ENCODE data around the gene C19orf53. TPM values are rescaled to one million over a fixed set of nuclear protein-coding genes. Genes with fewer than 3 reads are reported as not detected.
A peak's percentile ranks its signal among the peaks of the same experiment; 100 is the strongest.
"Not testable (repeated sequence)": the region's sequence is repeated elsewhere in the genome, so short reads cannot be mapped to it uniquely, and the experiment has no call there.

The C19orf53 gene
- 115 TPM for polyA plus RNA-seq (ENCODE audit: insufficient read length)

DNA sequence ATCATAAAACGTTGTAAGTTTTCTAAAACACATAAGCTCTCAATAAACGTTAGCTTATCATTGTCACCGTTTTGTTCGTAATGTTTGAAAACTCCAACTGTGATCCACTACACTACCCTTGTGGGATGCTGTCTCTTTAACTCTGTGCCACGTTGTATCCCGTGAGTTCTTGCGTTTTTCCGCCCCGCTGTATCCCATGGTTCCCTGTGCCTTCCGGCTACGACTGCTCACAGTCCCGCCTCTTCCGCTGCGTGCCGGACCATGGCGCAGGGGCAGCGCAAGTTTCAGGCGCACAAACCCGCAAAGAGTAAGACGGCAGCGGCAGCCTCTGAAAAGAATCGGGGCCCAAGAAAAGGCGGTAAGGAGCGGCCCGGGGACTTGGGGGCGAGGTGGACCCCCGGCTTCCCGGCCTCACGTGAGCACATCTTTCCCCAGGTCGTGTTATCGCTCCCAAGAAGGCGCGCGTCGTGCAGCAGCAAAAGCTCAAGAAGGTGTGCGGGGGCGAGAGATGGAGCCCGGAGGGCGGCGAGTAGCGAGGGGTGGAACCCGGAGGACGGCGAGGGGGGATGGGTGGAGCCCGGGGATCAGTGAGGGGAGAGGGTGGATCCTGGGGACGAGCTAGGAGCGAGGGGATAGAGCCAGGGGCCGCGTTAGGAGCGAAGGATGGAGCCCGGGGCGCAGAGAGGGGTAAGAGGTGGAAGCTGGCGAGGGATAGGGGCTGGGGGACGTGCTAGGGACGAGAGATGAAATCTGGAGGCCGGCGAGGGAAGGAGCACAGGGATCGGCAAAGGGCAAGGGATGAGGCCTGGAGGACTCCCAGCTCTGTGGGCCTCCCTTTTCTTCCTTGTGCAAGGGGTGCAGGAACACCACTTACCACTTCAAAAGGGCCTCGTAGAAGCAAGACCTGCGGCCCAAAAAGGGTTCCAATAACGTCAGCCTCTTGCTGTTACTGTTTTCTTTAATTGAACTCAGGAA lies at the start of gene C19orf53:
Gene C19orf53 (plus strand): TSS at position 240 of the 975 bp plus-strand sequence. CDS start 22 bp downstream, at position 262.
- DNase-seq (ENCODE audit: low read depth) = peak; percentile 94

GRCh38 chr19:13726323-13726722 lies 47.9 kb upstream of the C19orf53 start:
- no peak for DNase-seq (ENCODE audit: low read depth)

DNA sequence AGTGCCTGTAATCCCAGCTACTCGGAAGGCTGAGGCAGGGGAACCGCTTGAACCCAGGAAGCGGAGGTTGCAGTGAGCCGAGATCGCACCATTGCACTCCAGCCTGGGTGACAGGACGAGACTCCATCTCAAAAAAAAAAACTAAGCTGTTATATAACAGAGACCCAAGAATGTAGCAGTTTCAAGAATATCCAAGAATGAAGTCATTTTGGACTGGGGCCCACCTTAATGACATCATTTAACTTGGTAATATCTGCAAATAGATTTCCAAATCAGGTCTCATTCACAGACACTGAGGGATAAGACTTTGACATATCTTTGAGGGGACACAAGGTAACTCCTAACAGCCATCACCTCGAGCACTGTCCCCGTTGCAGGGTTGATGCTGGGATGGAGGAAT lies 46.5 kb upstream of the C19orf53 start:
- DNase-seq (ENCODE audit: low read depth) = no peak

DNA sequence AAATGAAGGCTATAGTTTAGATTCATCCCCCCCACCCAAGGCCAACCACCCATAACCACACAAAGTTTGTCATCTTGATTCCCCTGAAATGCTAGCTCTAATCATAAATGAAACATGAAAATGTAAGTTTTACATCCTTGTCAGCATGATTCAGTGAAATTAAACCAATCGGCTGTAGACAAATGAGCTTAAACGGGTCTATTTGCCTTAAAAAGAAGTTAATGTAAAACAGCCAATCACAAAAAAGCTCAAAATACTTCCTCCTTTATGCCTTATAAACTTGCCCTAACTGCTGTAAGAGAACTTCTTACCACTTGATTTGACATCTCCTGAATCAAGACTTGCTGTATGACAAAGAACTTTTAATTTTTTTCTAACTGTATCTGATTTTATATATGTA lies 44.4 kb upstream of the C19orf53 start:
- DNase-seq (ENCODE audit: low read depth) = no peak

DNA sequence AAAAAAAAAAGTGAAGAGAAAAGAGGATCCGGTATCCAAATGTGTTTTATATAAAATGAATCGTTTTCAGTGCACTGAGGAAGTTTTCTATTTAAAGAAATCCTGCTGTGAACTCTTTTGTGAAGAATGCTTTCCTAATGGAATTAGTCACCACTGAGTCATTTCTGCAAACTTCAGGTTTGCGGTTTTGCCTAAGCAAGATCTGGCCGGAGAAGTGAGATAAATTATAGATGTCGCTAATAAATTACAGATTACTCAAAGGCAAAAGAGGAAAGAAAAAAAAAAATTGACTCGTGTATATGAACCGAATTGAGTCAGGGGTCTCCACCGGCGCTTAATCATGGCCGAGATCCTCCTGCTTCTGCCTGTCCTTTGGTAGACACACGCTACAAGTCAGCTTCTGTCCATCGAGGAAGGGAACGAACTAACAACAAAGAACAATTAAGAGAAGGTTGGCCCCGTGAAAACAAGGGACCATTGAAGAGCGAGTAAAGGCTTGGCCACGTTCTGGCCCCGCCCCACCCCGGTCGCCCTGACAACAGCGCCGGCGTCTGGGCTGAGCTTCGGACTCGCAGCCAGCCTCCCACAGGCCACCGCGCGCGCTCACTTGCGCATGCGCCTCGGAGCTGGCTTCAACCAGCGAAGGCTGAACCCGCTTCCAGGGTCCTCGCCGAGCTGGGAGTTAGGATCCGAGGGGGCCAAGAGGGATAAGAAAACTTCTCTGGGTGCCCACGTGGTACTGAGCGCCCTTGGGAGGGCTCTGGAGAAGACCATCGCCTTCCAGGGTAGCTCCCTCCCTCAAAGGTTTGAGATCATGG lies 42.9 kb upstream of the C19orf53 start:
- peak; percentile 77 for DNase-seq (ENCODE audit: low read depth)

DNA sequence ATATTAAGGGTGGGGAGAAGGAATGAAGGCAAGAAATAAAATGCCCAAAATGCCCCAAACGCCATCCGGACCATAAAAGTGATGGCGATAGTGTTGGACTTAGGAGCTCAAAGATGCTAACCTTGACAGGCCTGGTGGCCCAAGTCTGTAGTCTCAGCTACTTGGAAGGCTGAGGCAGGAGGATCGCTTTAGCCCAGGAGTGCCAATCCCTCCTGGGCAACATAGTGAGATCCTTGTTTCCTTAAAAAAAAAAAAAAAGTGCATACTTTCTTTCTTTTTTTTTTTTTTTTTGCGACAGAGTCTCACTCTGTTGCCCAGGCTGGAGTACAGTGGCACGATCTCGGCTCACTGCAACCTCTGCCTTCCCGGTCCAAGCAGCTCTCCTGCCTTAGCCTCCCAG lies 41.9 kb upstream of the C19orf53 start:
- DNase-seq (ENCODE audit: low read depth) = no peak

GRCh38 chr19:13734751-13735150 lies 39.5 kb upstream of the C19orf53 start:
- no peak for DNase-seq (ENCODE audit: low read depth)

- DNase-seq (ENCODE audit: low read depth) = no peak
These were observed 36.2 kb upstream of the C19orf53 start for GRCh38 chr19:13738073-13738472.

DNA sequence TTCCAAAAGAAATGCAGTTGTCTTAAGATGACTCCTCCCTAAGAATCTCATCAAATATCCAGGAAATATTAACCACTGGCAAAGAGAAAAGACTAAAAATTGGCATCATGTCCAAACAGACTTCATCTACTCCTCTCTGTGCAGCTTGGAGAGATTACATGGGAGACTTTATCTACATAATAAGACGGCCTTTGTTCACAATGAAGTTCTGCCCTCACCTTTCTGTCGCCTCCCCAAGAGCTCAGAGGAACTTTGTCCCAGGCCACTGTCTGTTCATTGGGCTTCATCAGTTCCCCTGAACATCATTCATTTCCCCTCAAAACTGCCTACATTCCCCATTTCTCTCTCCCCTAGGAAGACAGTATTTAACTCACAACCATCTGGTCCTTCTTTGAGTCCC lies 32.4 kb upstream of the C19orf53 start:
- no peak for DNase-seq (ENCODE audit: low read depth)

DNA sequence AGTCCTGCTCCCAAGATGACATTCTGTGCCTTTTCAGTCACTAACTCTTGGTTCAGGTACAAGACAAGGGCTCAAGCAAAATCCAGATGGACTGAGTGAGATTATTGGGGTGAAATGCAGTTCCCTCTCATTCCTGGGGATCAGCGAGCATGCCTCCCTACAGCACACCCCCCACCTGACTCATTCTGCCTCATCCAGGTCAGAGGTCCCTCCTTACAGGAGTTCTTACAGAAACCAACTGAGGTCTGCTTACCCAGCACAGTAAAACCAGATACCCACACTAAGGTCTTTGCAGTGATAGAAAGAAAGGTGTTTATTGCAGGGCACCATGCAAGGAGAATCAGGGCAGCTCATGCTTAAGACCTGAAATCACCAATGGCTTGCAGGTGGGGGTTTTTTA lies 31.5 kb upstream of the C19orf53 start:
- DNase-seq (ENCODE audit: low read depth) = no peak

GRCh38 chr19:13744174-13744573 lies 30.1 kb upstream of the C19orf53 start:
- no peak for DNase-seq (ENCODE audit: low read depth)

DNA sequence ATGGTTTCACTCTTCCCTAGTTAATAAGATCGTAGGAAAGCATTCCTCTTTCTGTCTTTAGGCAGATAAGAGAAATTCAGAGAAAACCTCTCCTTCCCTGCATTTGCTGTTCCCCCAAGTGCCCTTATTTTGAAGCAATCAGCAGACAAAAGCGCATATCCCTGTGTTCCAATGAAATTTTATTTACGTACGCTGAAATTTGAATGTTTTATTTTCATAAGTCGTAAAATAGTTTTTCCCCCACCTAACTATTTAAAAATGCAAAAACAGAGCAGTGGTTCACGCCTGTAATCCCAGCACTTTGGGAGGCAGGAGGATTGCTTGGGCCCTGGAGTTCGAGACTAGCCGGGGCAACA lies 27.2 kb upstream of the C19orf53 start:
- no peak for DNase-seq (ENCODE audit: low read depth)

GRCh38 chr19:13748169-13748828 lies 26.0 kb upstream of the C19orf53 start:
- DNase-seq (ENCODE audit: low read depth) = no peak

- no peak for DNase-seq (ENCODE audit: low read depth)
These were observed 22.8 kb upstream of the C19orf53 start for GRCh38 chr19:13751436-13751835.

DNA sequence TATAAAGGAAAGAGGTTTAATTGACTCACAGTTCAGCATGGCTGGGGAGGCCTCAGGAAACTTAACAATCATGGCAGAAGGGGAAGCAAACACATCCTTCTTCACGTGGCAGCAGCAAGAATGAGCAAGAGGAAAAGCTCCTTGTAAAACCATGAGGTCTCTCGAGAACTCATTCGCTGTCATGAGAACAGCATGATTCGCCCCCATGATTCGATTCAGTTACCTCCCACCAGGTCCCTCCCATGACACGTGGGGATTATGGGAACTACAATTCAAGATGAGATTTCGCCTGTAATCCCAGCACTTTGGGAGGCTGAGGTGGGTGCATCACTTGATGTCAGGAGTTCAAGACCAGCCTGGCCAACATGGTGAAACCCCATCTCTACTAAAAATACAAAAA lies 20.6 kb upstream of the C19orf53 start:
- not testable (repeated sequence) for DNase-seq (ENCODE audit: low read depth)

DNA sequence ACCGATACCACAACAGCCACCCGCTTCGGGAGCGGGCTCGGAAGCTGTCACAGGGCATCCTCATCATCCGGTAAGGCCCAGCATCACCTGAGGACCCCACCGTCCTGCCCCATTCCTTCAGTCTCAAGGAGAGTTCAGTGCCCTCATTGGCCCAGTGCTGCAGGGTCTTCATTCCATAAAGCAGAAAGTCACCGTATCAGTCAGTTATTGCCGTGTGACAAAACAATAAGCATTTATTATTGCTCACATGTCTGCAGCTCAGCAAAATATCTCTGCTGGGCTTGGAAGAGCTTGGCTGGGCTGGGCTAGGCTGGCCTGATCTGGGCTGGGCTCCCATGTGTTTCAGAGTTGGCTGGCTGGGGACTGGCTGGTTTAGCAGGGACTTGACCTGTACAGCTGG lies 18.0 kb upstream of the C19orf53 start:
- no peak for DNase-seq (ENCODE audit: low read depth)

DNA sequence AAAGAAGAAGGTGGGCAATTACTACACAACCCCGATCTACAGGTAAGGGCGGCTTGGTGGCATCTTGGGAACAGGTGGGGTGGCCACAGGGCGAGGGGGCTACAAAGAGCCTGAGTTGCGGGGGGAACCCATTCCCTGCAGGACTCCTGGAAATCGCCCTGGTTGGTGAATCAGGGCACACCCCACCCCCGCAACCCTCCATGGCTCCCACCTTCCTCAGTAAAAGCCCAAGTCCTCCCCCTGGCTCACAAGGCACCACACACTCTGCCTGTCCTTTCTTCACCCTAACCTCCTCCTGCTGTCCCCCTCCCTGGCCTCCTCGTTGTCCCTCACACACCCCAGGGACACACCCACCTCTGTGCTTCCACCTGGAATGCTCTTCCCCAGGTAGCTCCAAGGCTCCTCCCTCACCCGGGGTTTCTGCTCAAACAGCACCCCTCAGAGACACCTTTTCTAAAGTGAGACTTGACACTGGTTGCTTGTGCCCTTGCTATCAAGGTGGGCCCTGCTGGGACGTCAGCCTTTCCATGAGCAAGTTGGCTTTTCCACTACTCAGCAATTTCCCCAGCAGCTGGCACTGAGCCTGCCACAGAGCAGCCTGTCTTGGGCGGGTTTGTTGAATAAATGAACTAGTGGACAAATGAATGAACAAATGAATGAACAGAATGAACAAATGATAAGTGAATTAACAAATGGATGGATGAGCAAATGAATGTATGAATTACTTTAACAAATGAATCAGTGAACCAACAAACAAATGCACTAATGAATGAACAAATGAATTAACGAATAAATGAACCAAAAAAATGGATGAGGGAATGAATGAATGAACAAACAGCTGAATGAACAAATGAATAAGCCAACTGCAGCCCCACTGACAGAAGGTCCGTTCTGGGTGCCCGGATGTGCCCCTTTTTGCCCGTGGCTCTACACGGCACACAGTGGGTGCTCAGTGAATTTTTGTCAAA lies 16.2 kb upstream of the C19orf53 start:
- DNase-seq (ENCODE audit: low read depth) = no peak

GRCh38 chr19:13758795-13759194 lies 15.5 kb upstream of the C19orf53 start:
- no peak for DNase-seq (ENCODE audit: low read depth)

GRCh38 chr19:13761423-13761822 lies 12.8 kb upstream of the C19orf53 start:
- DNase-seq (ENCODE audit: low read depth) = no peak

DNA sequence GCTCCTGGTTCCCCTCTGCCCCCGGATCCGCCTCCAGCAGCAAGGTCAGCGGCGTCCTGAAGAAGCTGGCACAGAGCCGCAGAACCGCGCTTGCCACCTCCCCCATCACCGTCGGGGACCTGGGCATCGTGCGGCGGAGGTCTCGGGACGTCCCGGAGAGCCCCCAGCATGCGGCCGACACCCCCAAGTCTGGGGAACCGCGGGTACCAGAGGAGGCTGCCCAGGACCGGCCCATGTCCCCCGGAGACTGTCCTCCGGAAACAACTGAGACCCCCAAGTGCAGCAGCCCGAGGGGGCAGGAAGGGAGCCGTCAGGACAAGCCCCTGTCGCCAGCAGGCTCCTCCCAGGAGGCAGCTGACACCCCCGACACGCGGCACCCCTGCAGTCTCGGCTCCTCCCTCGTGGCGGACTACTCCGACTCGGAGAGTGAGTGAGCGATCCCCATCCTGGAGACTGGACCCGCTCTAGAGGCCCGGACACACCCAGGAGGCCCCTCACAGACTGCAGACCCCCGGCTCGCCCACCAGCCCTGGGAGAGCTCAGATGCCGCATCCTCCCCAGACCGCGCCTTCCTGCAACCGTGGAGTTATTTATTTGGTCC lies 11.5 kb upstream of the C19orf53 start:
- no peak for DNase-seq (ENCODE audit: low read depth)

GRCh38 chr19:13763265-13763664 lies 11.0 kb upstream of the C19orf53 start:
- no peak for DNase-seq (ENCODE audit: low read depth)

All from forelimb muscle (tissue), 1 donor.